Measurements from ENCODE around the gene RTN4R. TPM values are rescaled to one million over a fixed set of nuclear protein-coding genes. Genes with fewer than 3 reads are reported as not detected.
A peak's percentile ranks its signal among the peaks of the same experiment; 100 is the strongest.

The RTN4R gene
- 0.11 and 0.22 TPM in 2 replicates for total RNA-seq (2016; rRNA removed; fragmentation: Illumina TruSeq; extraction: Trizol)
- total RNA-seq (2016; cell fraction: cytosol; rRNA removed; fragmentation: Illumina TruSeq; extraction: Trizol; ENCODE audit: low read depth), result 0.20 and 0.35 TPM in 2 replicates
- total RNA-seq (2016; cell fraction: insoluble cytoplasmic fraction; rRNA removed; fragmentation: Illumina TruSeq; extraction: Trizol), result 0.10 and 0.35 TPM in 2 replicates
- total RNA-seq (2016; cell fraction: membrane; rRNA removed; fragmentation: Illumina TruSeq; extraction: Trizol), result 0.49 and 0.93 TPM in 2 replicates
- total RNA-seq (2016; cell fraction: nucleus; rRNA removed; fragmentation: Illumina TruSeq; extraction: Trizol), result 0.65 TPM in 1 of 2 replicates, not detected in the other
- 0.54 and 0.77 TPM in 2 replicates for polyA plus RNA-seq (2011; rRNA removed)
- polyA plus RNA-seq (2011; cell fraction: cytosol; rRNA removed), result 0.36 and 1.4 TPM in 2 replicates
- 0.54 and 1.4 TPM in 2 replicates for polyA plus RNA-seq (2011; cell fraction: nucleus; rRNA removed)
- 0.07 and 0.17 TPM in 2 replicates for polyA plus RNA-seq (2012)
- 0.42 and 0.51 TPM in 2 replicates for polyA plus RNA-seq (2016; cell fraction: cytosol; fragmentation: Illumina TruSeq; extraction: Trizol; ENCODE audit: low read depth)
- polyA plus RNA-seq (2016; cell fraction: insoluble cytoplasmic fraction; fragmentation: Illumina TruSeq; extraction: Trizol; ENCODE audit: low read depth), result 0.57 and 0.67 TPM in 2 replicates
- 0.86 and 1.3 TPM in 2 replicates for polyA plus RNA-seq (2016; cell fraction: membrane; fragmentation: Illumina TruSeq; extraction: Trizol; ENCODE audit: low read depth)
- polyA plus RNA-seq (2016; cell fraction: nucleus; fragmentation: Illumina TruSeq; extraction: Trizol; ENCODE audit: insufficient read depth, low read depth), result 0.70 and 1.5 TPM in 2 replicates
- 2.3 and 4.0 TPM in 2 replicates for polyA minus RNA-seq (2011; rRNA and poly(A)+ RNA removed; ENCODE audit: low replicate concordance)
- 0.99 and 1.4 TPM in 2 replicates for polyA minus RNA-seq (2011; cell fraction: cytosol; rRNA and poly(A)+ RNA removed)
- not detected in 2 replicates for polyA minus RNA-seq (2011; cell fraction: nucleus; rRNA and poly(A)+ RNA removed)
- Bru-seq, nascent RNA, result percentile 19 among the genes with signal in this experiment
- BruChase-seq, experiment 1, labeled RNA remaining after a 6-hour chase, result percentile 15 among the genes with signal in this experiment
- BruChase-seq, experiment 2, labeled RNA remaining after a 2-hour chase, result percentile 17 among the genes with signal in this experiment
- long read RNA-seq, experiment 1, partial matches to known transcripts, result 0 of 1 reads
- long read RNA-seq, experiment 1, other reads (novel, unspliced or antisense), result 0 of 1 reads
- long read RNA-seq, experiment 2, transcript RTN4R-201 (2 exons, 2,157 nt), result major isoform, 6 of 8 reads
- long read RNA-seq, experiment 2, partial matches to known transcripts, result 0 of 8 reads
- long read RNA-seq, experiment 2, other reads (novel, unspliced or antisense), result 2 of 8 reads

- 18% methylated on average over 14 of the region's 58 CpGs for WGBS (ENCODE audit: low lambda C conversion rate)
- no TSS peak for BruUV-seq (replicated peaks)
- intact Hi-C loops (cut with micrococcal nuclease; ENCODE audit: unreplicated experiment) (loop anchor here (10.0 kb wide), 1 partner anchor 924 kb away; no protein-coding TSS in a partner anchor), in situ Hi-C loops (cut with HindIII; ENCODE audit: extremely low pct_ligation_motif_present, low pct_unique_long_range_greater_than_20kb) (no loop called here)
- H3K27ac ChIP-seq (ENCODE audit: extremely low read length, insufficient read depth, low read length), result no peak within 1 kb of the TSS
- peaks cover 9 to 57% of the 10 kb centered on the region in 2 experiments for H3K27me3 ChIP-seq (ENCODE audit: control insufficient read depth in 1 of 2, insufficient read depth in 2 of 2, low read length in 2 of 2)
- ChIA-PET CTCF (ENCODE audit: low intra/inter-chr PET ratio, low total read pairs) (interaction anchor here (1.2 kb wide), 1 partner anchor 112 kb away, joined by 3 read pairs; no protein-coding TSS in a partner anchor), POLR2A (no interaction called here)
- H3K4me1 ChIP-seq (ENCODE audit: insufficient read depth, low read length), result peaks cover 18% of the 10 kb centered on the region
- H3K36me3 ChIP-seq (replicated peaks in 1 of 2; ENCODE audit: control insufficient read depth in 1 of 2, insufficient read depth in 2 of 2, low read length in 2 of 2), result no peaks in the 10 kb centered on the region
- H3K9me3 ChIP-seq (ENCODE audit: low read length), result no peaks in the 10 kb centered on the region
- H2AFZ ChIP-seq (ENCODE audit: low read length), result no peak within 1 kb of the TSS
- no peaks in the 10 kb centered on the region for H3K79me2 ChIP-seq (ENCODE audit: insufficient read depth, low read length)
- ATAC-seq (peak; percentile 75), FAIRE-seq (no peak), DNase-seq (ENCODE audit: low spot score) (peak; percentile 8)
- peak within 1 kb of the TSS in 2 of 3 experiments; percentile 16 to 50; a peak in 3 of 6 replicates for H3K4me3 ChIP-seq (replicated peaks in 1 of 3; ENCODE audit: insufficient read depth in 1 of 3, low read depth in 2 of 3, low read length in 3 of 3)
- H3K4me2 ChIP-seq (ENCODE audit: low read depth, low read length), result peak within 1 kb of the TSS; percentile 51
- no peaks in the 10 kb centered on the region for H4K20me1 ChIP-seq (ENCODE audit: insufficient read depth, low read length)
- no peak within 1 kb of the TSS for H3K9ac ChIP-seq (ENCODE audit: insufficient read depth, low read depth, low read length)
- TF ChIP-seq ZBTB33 (CRISPR knock-in tag; IDR thresholded peaks at IDR 0.05) (no peak), RAD21 (CRISPR knock-in tag; IDR thresholded peaks at IDR 0.05) (peak; percentile 71), ZBED4 (CRISPR knock-in tag; IDR thresholded peaks at IDR 0.05; ENCODE audit: borderline replicate concordance) (peak; percentile 22; the same call in 1 of the 2 replicates), AGO1 (IDR thresholded peaks at IDR 0.05; ENCODE audit: low read depth, low read length, poor library complexity, severe bottlenecking) (no peak), CTCF (CRISPR knock-in tag; IDR thresholded peaks at IDR 0.05) (peak; percentile 64; the same call in 1 of the 2 replicates), SUZ12 (IDR thresholded peaks at IDR 0.05; ENCODE audit: low read depth, low read length) (no peak), E2F5 (CRISPR knock-in tag; conservative IDR thresholded peaks at IDR 0.05) (no peak), BORCS8-MEF2B (CRISPR knock-in tag; IDR thresholded peaks at IDR 0.05) (no peak)
Measured at GRCh38 chr22:20268279-20269012, at the start of gene RTN4R. TSS of gene RTN4R (minus strand) at chr22:20268318. CDS start at chr22:20268092, 226 bp downstream.

Measured in HepG2 (cell line).